Measurements from ENCODE around the gene CACNA2D3.

- TF ChIP-seq CTCF (IDR thresholded peaks at IDR 0.05; ENCODE audit: low read length) (no peak), EZH2 (optimal IDR thresholded peaks at IDR 0.05; ENCODE audit: low read depth, low read length) (no peak), EZH2phosphoT487 (IDR thresholded peaks at IDR 0.05; ENCODE audit: low read length) (no peak)
Observed at GRCh38 chr3:55090291-55090690, 967.9 kb downstream of the CACNA2D3 start.
